Stimulated activated CD8-positive, alpha-beta memory T cell treated with anti-CD3 and anti-CD28 coated beads, Interleukin-7, amount 100 ng/mL, for 24 hours (primary cell): ENCODE results near the gene GTF2I.
A peak's percentile ranks its signal among the peaks of the same experiment; 100 is the strongest.
"Not testable (repeated sequence)": the region's sequence is repeated elsewhere in the genome, so short reads cannot be mapped to it uniquely, and the experiment has no call there.

ENCODE experiments used
- DNase-seq: peaks from one replicate; pipeline ENCODE4 v3.0.0-alpha.2; 2020; ENCODE audit warnings: low read depth

The GTF2I gene

GRCh38 chr7:74779053-74779452 lies 121.5 kb downstream of the GTF2I start:
- DNase-seq: not testable (repeated sequence)

- DNase-seq: not testable (repeated sequence)
Measured at GRCh38 chr7:74781746-74782145, 124.2 kb downstream of the GTF2I start.

GRCh38 chr7:74783595-74783994 lies 126.1 kb downstream of the GTF2I start:
- DNase-seq: not testable (repeated sequence)

- peak; percentile 87 for DNase-seq
Measured at GRCh38 chr7:74788369-74789150, 131.0 kb downstream of the GTF2I start.

GRCh38 chr7:74789200-74789736 lies 131.8 kb downstream of the GTF2I start:
- DNase-seq: not testable (repeated sequence)

- not testable (repeated sequence) for DNase-seq
Measured at GRCh38 chr7:74797848-74798622, 140.5 kb downstream of the GTF2I start.

- not testable (repeated sequence) for DNase-seq
Measured at GRCh38 chr7:74798644-74799043, 141.1 kb downstream of the GTF2I start.
